NB4 (cell line): Measurements from ENCODE around the gene SH2B3.
A peak's percentile ranks its signal among the peaks of the same experiment; 100 is the strongest.

ENCODE experiments used
- DNase-seq: peaks from one replicate; pipeline ENCODE4 v3.0.0; 2010; ENCODE audit warnings: low read depth
- H3K4me3 ChIP-seq: one replicate; pipeline ENCODE4 v1.5.1; 2011; ENCODE audit warnings: mild to moderate bottlenecking, low read depth, low read length, moderate library complexity
- MAX ChIP-seq: IDR thresholded peaks from 2 replicates; pipeline ENCODE4 v1.6.1; 2011; ENCODE audit warnings: low read depth, low read length
- MYC ChIP-seq: IDR thresholded peaks from 2 replicates; pipeline ENCODE4 v1.6.1; 2011; ENCODE audit warnings: low read depth, low read length
- POLR2A ChIP-seq: IDR thresholded peaks from 2 replicates; pipeline ENCODE4 v1.6.1; 2011; ENCODE audit warnings: mild to moderate bottlenecking; ENCODE audit not compliant: insufficient read length; ENCODE audit errors: extremely low read depth
- TF ChIP-seq, protein P1 (sequence below): IDR thresholded peaks from one replicate; pipeline ENCODE4 v1.5.1; 2012; ENCODE audit warnings: low read depth, low read length

The SH2B3 gene

DNA sequence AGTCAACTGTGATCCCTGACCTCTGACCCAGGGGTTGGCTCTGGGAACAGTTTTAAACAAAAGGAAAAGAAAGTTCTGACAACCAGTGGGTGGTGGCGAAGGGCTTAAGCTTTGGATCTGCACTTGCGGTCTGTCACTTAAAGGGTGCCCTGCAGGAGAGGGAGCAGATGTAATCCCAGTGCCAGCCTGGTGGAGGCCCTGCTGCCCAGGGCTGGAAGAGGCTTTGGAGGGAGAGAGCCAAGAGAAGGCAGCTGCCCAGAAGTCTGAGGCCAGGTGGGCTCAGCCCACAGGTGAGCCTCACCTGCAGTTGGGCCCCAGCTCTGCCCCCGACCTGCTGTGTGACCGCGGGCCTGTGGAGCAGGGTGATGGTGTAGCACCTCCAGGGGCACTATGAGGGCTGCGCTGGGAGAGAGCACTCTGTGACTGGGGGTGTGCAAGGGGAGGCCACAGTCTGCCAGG is 19.1 kb downstream of the SH2B3 start:
- no peak for DNase-seq
- no peak overlapping the region for H3K4me3 ChIP-seq
- TF ChIP-seq MYC (no peak), MAX (no peak)
- TF ChIP-seq, protein P1, sequence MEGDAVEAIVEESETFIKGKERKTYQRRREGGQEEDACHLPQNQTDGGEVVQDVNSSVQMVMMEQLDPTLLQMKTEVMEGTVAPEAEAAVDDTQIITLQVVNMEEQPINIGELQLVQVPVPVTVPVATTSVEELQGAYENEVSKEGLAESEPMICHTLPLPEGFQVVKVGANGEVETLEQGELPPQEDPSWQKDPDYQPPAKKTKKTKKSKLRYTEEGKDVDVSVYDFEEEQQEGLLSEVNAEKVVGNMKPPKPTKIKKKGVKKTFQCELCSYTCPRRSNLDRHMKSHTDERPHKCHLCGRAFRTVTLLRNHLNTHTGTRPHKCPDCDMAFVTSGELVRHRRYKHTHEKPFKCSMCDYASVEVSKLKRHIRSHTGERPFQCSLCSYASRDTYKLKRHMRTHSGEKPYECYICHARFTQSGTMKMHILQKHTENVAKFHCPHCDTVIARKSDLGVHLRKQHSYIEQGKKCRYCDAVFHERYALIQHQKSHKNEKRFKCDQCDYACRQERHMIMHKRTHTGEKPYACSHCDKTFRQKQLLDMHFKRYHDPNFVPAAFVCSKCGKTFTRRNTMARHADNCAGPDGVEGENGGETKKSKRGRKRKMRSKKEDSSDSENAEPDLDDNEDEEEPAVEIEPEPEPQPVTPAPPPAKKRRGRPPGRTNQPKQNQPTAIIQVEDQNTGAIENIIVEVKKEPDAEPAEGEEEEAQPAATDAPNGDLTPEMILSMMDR: peak; percentile 16

DNA sequence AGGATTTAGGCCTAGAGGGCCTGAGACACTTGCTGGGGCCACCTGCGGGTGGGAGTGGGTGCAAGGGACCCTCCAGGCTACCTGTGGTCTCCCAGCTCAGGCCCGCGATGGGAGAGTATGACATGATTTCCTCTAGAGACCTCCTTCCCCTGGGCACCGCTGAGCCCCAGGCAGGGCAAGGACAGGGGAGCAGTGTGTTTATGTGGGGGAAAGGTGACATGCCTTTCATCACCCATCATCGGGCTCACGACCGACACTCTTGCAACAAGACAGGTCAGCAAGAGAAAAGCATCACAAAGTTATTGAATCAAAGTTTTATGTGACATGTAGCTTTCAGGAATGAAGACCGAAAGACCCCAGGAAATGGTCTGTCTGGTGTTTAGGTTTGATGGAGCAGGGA is 19.9 kb downstream of the SH2B3 start:
- no peak for TF ChIP-seq POLR2A
- no peak for TF ChIP-seq MAX
- TF ChIP-seq, protein P1: no peak
- no peak for TF ChIP-seq MYC
- no peak for DNase-seq
- no peak overlapping the region for H3K4me3 ChIP-seq

GRCh38 chr12:111426344-111427185 is 20.8 kb downstream of the SH2B3 start:
- H3K4me3 ChIP-seq: no peak overlapping the region
- TF ChIP-seq, protein P1: no peak
- no peak for TF ChIP-seq POLR2A
- no peak for TF ChIP-seq MAX
- TF ChIP-seq MYC: no peak
- DNase-seq: peak; percentile 67

- TF ChIP-seq MYC (no peak), POLR2A (no peak), MAX (no peak)
- TF ChIP-seq, protein P1: no peak
- H3K4me3 ChIP-seq: no peak overlapping the region
- no peak for DNase-seq
Observed at GRCh38 chr12:111427417-111428074, 21.8 kb downstream of the SH2B3 start.

DNA sequence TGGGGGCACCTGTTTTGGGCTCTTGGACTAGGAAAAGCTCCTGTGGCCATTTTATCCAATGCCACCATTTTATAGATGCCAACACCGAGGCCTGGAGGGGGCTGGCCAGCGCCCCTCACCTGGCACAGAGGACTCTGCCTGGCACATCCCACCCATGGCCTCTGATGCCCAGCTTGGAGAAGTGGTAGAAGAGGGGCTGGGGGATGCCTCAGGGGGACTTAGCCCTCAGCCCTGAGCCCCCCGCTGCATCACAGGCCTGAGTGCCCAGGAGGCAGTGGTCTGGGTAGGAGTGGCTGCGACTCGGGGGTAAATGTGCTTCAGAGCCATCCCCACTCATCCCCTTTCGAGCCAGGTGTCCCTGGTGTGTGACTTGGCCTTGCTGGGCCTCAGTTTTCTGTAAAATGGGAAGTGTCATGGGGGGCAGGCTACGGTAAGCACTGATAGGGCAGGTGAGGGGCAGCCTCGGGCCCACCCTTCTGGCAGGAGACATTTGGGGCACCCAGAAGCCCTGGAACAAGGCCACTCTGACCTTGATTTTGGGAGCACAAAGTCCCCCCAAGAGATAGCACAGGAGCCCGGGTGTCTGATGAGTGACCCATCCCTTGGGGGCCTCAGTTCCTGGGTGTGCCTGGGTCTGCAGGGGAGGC is 22.5 kb downstream of the SH2B3 start:
- TF ChIP-seq, protein P1: no peak
- TF ChIP-seq MAX (no peak), MYC (no peak), POLR2A (no peak)
- no peak overlapping the region for H3K4me3 ChIP-seq
- no peak for DNase-seq
